B cell (primary cell): ENCODE measurements around the gene SYNJ2.

Experiments
- EZH2 ChIP-seq: IDR thresholded peaks from 2 replicates; pipeline ENCODE4 v1.6.1; 2012; ENCODE audit warnings: borderline replicate concordance, low read depth, mild to moderate bottlenecking, moderate library complexity, low read length; ENCODE audit not compliant: insufficient read depth, poor library complexity, severe bottlenecking
- TF ChIP-seq, protein P1 (sequence below): fragments of 200-600 bp; IDR thresholded peaks from one replicate; pipeline ENCODE4 v1.8.0; 2022; ENCODE audit warnings: antibody characterized with exemption, mild to moderate bottlenecking

- TF ChIP-seq, protein P1, sequence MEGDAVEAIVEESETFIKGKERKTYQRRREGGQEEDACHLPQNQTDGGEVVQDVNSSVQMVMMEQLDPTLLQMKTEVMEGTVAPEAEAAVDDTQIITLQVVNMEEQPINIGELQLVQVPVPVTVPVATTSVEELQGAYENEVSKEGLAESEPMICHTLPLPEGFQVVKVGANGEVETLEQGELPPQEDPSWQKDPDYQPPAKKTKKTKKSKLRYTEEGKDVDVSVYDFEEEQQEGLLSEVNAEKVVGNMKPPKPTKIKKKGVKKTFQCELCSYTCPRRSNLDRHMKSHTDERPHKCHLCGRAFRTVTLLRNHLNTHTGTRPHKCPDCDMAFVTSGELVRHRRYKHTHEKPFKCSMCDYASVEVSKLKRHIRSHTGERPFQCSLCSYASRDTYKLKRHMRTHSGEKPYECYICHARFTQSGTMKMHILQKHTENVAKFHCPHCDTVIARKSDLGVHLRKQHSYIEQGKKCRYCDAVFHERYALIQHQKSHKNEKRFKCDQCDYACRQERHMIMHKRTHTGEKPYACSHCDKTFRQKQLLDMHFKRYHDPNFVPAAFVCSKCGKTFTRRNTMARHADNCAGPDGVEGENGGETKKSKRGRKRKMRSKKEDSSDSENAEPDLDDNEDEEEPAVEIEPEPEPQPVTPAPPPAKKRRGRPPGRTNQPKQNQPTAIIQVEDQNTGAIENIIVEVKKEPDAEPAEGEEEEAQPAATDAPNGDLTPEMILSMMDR = no peak
- no peak for TF ChIP-seq EZH2
These were observed 20.4 kb upstream of the SYNJ2 start for GRCh38 chr6:157961153-157961831.
